Left forelimb (tissue), 1 donor: ENCODE measurements around the gene CNPY3.
"Not testable (repeated sequence)": the region's sequence is repeated elsewhere in the genome, so short reads cannot be mapped to it uniquely, and the experiment has no call there.

Experiments
- DNase-seq: peaks from one replicate; pipeline ENCODE4 v3.0.0-alpha.2; 2018; ENCODE audit warnings: low spot score

CNPY3 gene

GRCh38 chr6:42915732-42916131 is 13.5 kb upstream of the CNPY3 start, which contains the start of gene PTCRA:
PTCRA (plus strand) TSS chr6:42916053; CDS start chr6:42916070, 17 bp downstream.
- no peak for DNase-seq

DNA sequence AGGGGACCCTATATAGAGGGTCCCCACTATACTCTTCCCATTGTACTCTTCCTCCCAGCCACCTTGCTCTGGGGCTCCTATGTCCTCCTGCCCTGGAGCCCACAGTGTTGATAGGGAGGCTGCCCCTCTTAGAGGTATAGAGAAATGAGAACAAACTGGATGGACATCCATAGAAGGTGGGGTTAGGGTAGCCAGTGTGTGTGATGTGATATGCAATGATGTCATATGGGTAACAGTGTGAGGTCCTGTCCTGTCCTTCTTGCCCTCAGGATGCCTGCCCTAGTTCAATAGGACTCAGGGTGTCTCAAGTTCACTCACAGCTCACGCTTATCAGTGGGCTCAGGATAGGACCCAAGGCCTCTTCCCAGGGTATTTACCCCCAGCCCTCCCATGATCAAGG is 13.0 kb upstream of the CNPY3 start:
- DNase-seq, result no peak

DNA sequence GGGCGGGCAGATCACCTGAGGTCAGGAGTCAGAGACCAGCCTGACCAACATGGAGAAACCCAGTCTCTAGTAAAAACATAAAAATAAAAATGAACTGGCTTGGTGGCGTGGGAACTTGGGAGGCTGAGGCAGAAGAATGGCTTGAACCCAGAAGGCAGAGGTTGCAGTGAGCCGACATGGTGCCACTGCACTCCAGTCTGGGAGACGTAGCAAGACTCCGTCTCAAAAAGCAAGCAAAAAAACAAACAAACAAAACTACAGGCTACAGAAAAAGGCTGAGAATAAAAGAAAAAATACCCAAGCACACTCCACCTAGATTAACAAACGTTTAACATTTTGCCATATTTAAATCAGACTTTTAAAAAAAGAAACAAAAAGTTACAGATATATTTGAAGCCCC is 7.5 kb upstream of the CNPY3 start:
- DNase-seq, result no peak

DNA sequence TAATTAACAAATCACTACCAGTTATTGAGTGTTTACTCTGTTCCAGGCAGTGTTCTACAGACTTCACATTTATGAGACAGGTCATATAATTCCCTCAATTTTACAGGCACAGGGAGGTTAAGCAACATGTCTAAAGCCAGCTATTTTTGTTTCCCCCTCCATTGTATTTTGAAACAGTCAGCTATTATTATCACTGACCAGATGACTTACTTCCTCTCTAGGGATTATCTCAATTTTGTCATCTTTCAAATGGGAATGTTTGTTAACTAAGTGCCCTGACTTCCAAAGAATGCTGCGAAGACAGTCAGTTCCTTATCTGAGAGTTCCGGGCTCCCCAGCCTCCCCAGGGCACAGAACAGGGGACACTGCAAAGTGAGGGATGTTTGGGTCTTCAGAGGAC is 5.6 kb upstream of the CNPY3 start:
- no peak for DNase-seq

DNA sequence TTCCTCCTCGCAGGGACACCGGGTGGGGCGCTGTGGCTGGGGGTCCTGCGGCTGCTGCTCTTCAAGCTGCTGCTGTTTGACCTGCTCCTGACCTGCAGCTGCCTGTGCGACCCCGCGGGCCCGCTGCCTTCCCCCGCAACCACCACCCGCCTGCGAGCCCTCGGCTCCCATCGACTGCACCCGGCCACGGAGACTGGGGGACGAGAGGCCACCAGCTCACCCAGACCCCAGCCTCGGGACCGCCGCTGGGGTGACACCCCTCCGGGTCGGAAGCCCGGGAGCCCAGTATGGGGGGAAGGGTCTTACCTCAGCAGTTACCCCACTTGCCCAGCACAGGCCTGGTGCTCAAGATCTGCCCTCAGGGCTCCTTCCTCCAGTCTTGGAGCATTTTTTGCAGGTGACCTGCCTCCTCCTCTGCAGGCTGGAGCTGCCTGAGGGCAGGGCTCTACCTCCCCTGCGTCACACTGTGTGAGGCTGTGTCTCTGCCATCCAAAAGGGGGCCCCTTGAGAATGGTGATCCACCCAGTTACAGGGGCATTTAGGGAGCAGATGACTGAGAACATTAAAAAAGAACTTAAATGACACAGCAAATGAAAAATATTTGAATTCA is 3.9 kb upstream of the CNPY3 start:
- DNase-seq, result no peak

- no peak for DNase-seq
Measured at GRCh38 chr6:42929821-42930360, 611 bp downstream of the CNPY3 start.

GRCh38 chr6:42932412-42932811 is 3.1 kb downstream of the CNPY3 start:
- no peak for DNase-seq

GRCh38 chr6:42933205-42933604 is 3.9 kb downstream of the CNPY3 start:
- DNase-seq, result no peak

DNA sequence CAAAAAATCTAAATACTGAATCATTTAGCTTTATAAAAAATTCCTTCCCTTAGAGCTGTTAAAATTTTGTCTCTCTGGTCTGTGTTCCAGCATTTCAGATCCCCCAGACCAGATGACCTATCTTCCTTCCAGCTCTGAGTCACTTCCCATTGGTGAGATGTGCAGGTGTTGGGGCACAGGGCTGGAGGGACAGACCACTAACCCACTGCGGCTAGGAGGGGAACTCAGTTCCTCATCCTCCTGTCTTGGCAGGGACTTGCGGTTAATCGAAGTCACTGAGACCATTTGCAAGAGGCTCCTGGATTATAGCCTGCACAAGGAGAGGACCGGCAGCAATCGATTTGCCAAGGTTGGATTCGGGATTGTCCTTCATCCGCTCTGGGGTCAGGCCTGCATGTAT is 6.0 kb downstream of the CNPY3 start:
- DNase-seq, result no peak

- DNase-seq, result no peak
Measured at GRCh38 chr6:42936398-42936797, 7.1 kb downstream of the CNPY3 start.

GRCh38 chr6:42937548-42938427 is 8.5 kb downstream of the CNPY3 start:
- no peak for DNase-seq

DNA sequence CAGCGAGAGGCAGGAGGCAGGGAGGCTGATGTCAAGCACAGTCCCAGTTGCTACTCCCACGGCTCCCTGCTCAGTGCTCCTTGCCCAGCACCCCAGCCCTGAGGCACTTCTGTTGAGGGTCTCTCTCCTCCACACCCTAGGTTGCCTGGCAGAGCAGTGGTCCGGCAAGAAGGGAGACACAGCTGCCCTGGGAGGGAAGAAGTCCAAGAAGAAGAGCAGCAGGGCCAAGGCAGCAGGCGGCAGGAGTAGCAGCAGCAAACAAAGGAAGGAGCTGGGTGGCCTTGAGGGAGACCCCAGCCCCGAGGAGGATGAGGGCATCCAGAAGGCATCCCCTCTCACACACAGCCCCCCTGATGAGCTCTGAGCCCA is 9.1 kb downstream of the CNPY3 start:
- DNase-seq, result no peak

GRCh38 chr6:42938987-42939809 is 9.9 kb downstream of the CNPY3 start:
- no peak for DNase-seq

- no peak for DNase-seq
Measured at GRCh38 chr6:42939810-42940167, 10.5 kb downstream of the CNPY3 start.

- no peak for DNase-seq
Measured at GRCh38 chr6:42940493-42941045, 11.3 kb downstream of the CNPY3 start.

DNA sequence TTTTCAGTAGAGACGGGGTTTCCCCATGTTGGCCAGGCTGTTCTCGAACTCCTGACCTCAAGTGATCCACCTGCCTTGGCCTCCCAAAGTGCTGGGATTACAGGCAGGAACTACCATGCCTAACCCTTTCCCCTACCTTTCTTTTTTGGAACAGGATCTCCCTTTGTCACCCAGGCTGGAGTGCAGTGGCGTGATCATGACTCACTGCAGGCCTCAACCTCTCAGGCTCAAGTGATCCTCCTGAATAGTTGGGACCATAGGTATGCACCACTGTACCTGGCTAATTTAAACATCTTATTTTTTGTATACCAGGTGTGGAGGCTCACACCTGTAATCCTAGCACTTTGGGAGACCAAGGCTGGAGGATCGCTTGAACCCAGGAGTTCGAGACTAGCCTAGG is 12.1 kb downstream of the CNPY3 start:
- not testable (repeated sequence) for DNase-seq

- no peak for DNase-seq
Measured at GRCh38 chr6:42942444-42942843, 13.2 kb downstream of the CNPY3 start.

DNA sequence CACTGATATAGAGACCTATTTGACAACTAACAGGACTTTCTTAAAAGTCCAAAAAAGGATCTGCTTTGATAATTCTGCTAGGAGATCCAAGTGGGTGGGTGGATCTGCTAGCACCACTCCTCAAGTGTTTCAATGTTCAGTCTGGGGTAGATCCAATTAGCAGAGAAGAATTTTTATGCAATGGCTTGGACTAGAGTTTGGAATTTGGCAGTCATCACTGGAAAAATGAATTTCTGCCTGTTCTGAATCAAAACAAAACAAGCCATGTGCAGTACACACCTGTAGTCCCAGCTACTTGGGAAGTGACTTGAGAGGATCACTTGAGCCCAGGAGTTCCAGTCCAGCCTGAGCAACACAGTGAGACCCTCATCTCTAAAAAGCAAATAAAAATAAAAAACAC is 18.7 kb downstream of the CNPY3 start:
- DNase-seq, result no peak

- no peak for DNase-seq
Measured at GRCh38 chr6:42952389-42952788, 23.1 kb downstream of the CNPY3 start.

GRCh38 chr6:42954405-42954804 is 25.1 kb downstream of the CNPY3 start:
- not testable (repeated sequence) for DNase-seq

- no peak for DNase-seq
Measured at GRCh38 chr6:42958125-42958524, 28.8 kb downstream of the CNPY3 start.

- DNase-seq, result no peak
Measured at GRCh38 chr6:42959917-42960242, 30.6 kb downstream of the CNPY3 start.
